Progenitor cell of endocrine pancreas (in vitro differentiated cells): Measurements from ENCODE around the gene ACP6. TPM values are rescaled to one million over a fixed set of nuclear protein-coding genes. Genes with fewer than 3 reads are reported as not detected.

Source experiments
- DNase-seq: peaks from one replicate; pipeline ENCODE4 v3.0.0; 2021; ENCODE audit warnings: low spot score; ENCODE audit not compliant: unreplicated experiment
- H3K27ac Mint-ChIP-seq: 2 replicates; pipeline ENCODE4 v1.8.0; 2021; ENCODE audit warnings: mild to moderate bottlenecking, moderate library complexity, mixed read lengths
- H3K27me3 Mint-ChIP-seq: 2 replicates; pipeline ENCODE4 v1.8.0; 2021; ENCODE audit warnings: mixed read lengths
- H3K36me3 Mint-ChIP-seq: 2 replicates; pipeline ENCODE4 v1.8.0; 2022; ENCODE audit warnings: mixed read lengths; ENCODE audit not compliant: insufficient read depth
- H3K4me1 Mint-ChIP-seq: 2 replicates; pipeline ENCODE4 v1.8.0; 2021; ENCODE audit warnings: low read depth, mixed read lengths
- H3K4me3 Mint-ChIP-seq: 2 replicates; pipeline ENCODE4 v1.8.0; 2021; ENCODE audit warnings: low read depth, mild to moderate bottlenecking, moderate library complexity, mixed read lengths
- H3K9me3 Mint-ChIP-seq: 2 replicates; pipeline ENCODE4 v1.8.0; 2021; ENCODE audit warnings: low read depth, mixed read lengths
- CTCF ChIP-seq: fragments of 200-600 bp; sonication (generic); IDR thresholded peaks from one replicate; pipeline ENCODE4 v1.5.0; 2021; ENCODE audit warnings: antibody characterized with exemption, mild to moderate bottlenecking; ENCODE audit not compliant: unreplicated experiment
- total RNA-seq: library from RNA; stranded (reverse); gene quantifications from 2 replicates; pipeline ENCODE4 v1.2.1, GENCODE V29; 2021

Gene ACP6
- total RNA-seq, 1 donor from 2014 or later: 25.9 TPM

- DNase-seq: no peak
- H3K27me3 Mint-ChIP-seq: no peaks in the 10 kb centered on the region
- H3K4me1 Mint-ChIP-seq: no peaks in the 10 kb centered on the region
- H3K27ac Mint-ChIP-seq: no peak overlapping the region
- TF ChIP-seq CTCF: no peak
- no peak overlapping the region for H3K4me3 Mint-ChIP-seq
- no peaks in the 10 kb centered on the region for H3K9me3 Mint-ChIP-seq
- H3K36me3 Mint-ChIP-seq: peaks cover 22% of the 10 kb centered on the region
Observed at GRCh38 chr1:147647796-147648633, 22.3 kb downstream of the ACP6 start.

- Mint-ChIP-seq H3K9me3 (no peaks in the 10 kb centered on the region), H3K27ac (no peak overlapping the region), H3K27me3 (no peaks in the 10 kb centered on the region), H3K36me3 (peaks cover 17% of the 10 kb centered on the region), H3K4me1 (no peaks in the 10 kb centered on the region), H3K4me3 (no peak overlapping the region)
- no peak for DNase-seq
- no peak for TF ChIP-seq CTCF
Observed at GRCh38 chr1:147643974-147644373, 26.4 kb downstream of the ACP6 start.

GRCh38 chr1:147641695-147642592 lies 28.4 kb downstream of the ACP6 start:
- Mint-ChIP-seq H3K4me3 (no peak overlapping the region), H3K27ac (no peak overlapping the region), H3K27me3 (no peaks in the 10 kb centered on the region), H3K9me3 (no peaks in the 10 kb centered on the region), H3K4me1 (no peaks in the 10 kb centered on the region), H3K36me3 (peaks cover 17% of the 10 kb centered on the region)
- peak; percentile 27 for DNase-seq
- TF ChIP-seq CTCF: peak; percentile 89

- Mint-ChIP-seq H3K4me1 (no peaks in the 10 kb centered on the region), H3K27ac (no peak overlapping the region), H3K36me3 (peaks cover 13% of the 10 kb centered on the region), H3K27me3 (no peaks in the 10 kb centered on the region), H3K9me3 (no peaks in the 10 kb centered on the region), H3K4me3 (no peak overlapping the region)
- TF ChIP-seq CTCF: no peak
- DNase-seq: no peak
Observed at GRCh38 chr1:147641291-147641690, 29.0 kb downstream of the ACP6 start.

- TF ChIP-seq CTCF: peak; percentile 85
- H3K4me3 Mint-ChIP-seq: no peak overlapping the region
- H3K27ac Mint-ChIP-seq: no peak overlapping the region
- peak; percentile 56 for DNase-seq
- peaks cover 8% of the 10 kb centered on the region for H3K36me3 Mint-ChIP-seq
- H3K27me3 Mint-ChIP-seq: no peaks in the 10 kb centered on the region
- no peaks in the 10 kb centered on the region for H3K4me1 Mint-ChIP-seq
- no peaks in the 10 kb centered on the region for H3K9me3 Mint-ChIP-seq
Observed at GRCh38 chr1:147640553-147641165, 29.7 kb downstream of the ACP6 start.
